GM19324 (cell line): ENCODE results near the gene RARB.

Source experiments
- ATAC-seq: cut with Tn5 transposase; IDR thresholded peaks from one replicate; pipeline ENCODE4 v1.9.1; 2021; ENCODE audit warnings: mild to moderate bottlenecking, moderate library complexity; ENCODE audit not compliant: unreplicated experiment, low FRiP score

Gene RARB

GRCh38 chr3:25427942-25428788 is at the start of gene RARB:
Gene RARB, plus strand, starts transcription at chr3:25428263. Its CDS starts 469 bp downstream, at chr3:25428732.
- ATAC-seq = no peak

- no peak for ATAC-seq
Observed at GRCh38 chr3:25378786-25379311, 49.2 kb upstream of the RARB start.

GRCh38 chr3:25380222-25380739 is 47.8 kb upstream of the RARB start:
- ATAC-seq = no peak

- no peak for ATAC-seq
Observed at GRCh38 chr3:25381083-25381482, 47.0 kb upstream of the RARB start.

GRCh38 chr3:25384471-25384870 is 43.6 kb upstream of the RARB start:
- ATAC-seq = no peak

GRCh38 chr3:25385807-25386460 is 42.1 kb upstream of the RARB start:
- ATAC-seq = no peak

GRCh38 chr3:25386686-25387255 is 41.3 kb upstream of the RARB start:
- ATAC-seq = no peak

- ATAC-seq = no peak
Observed at GRCh38 chr3:25390605-25391004, 37.5 kb upstream of the RARB start.

GRCh38 chr3:25396251-25396650 is 31.8 kb upstream of the RARB start:
- ATAC-seq = no peak

- ATAC-seq = no peak
Observed at GRCh38 chr3:25396686-25397085, 31.4 kb upstream of the RARB start.

- ATAC-seq = no peak
Observed at GRCh38 chr3:25397150-25397549, 30.9 kb upstream of the RARB start.

GRCh38 chr3:25400587-25400986 is 27.5 kb upstream of the RARB start:
- ATAC-seq = no peak

- ATAC-seq = no peak
Observed at GRCh38 chr3:25403968-25404367, 24.1 kb upstream of the RARB start.

GRCh38 chr3:25404569-25404968 is 23.5 kb upstream of the RARB start:
- no peak for ATAC-seq

- no peak for ATAC-seq
Observed at GRCh38 chr3:25405335-25405734, 22.7 kb upstream of the RARB start.

- no peak for ATAC-seq
Observed at GRCh38 chr3:25410703-25411102, 17.4 kb upstream of the RARB start.

- ATAC-seq = no peak
Observed at GRCh38 chr3:25412269-25412668, 15.8 kb upstream of the RARB start.

GRCh38 chr3:25416176-25416575 is 11.9 kb upstream of the RARB start:
- no peak for ATAC-seq

- no peak for ATAC-seq
Observed at GRCh38 chr3:25418596-25418995, 9.5 kb upstream of the RARB start.

GRCh38 chr3:25419251-25419650 is 8.8 kb upstream of the RARB start:
- no peak for ATAC-seq

GRCh38 chr3:25420147-25420546 is 7.9 kb upstream of the RARB start:
- ATAC-seq = no peak
